NCI-H82 treated with DMSO at 0.1 percent for 48 hours (cell line): ENCODE measurements around the gene AQP4.

Experiments used
- DNase-seq: peaks from one replicate; lab custom pipeline; 2025; ENCODE audit not compliant: unreplicated experiment; lab: John Stamatoyannopoulos, UW

AQP4 gene, protein sequence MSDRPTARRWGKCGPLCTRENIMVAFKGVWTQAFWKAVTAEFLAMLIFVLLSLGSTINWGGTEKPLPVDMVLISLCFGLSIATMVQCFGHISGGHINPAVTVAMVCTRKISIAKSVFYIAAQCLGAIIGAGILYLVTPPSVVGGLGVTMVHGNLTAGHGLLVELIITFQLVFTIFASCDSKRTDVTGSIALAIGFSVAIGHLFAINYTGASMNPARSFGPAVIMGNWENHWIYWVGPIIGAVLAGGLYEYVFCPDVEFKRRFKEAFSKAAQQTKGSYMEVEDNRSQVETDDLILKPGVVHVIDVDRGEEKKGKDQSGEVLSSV

GRCh38 chr18:26865557-26865956 lies at the start of gene AQP4:
Gene AQP4 (minus strand): TSS chr18:26865707. CDS start chr18:26865689, 18 bp downstream.
- no peak for DNase-seq

GRCh38 chr18:26911840-26912239 lies 46.3 kb upstream of the AQP4 start:
- DNase-seq = peak; percentile 5

DNA sequence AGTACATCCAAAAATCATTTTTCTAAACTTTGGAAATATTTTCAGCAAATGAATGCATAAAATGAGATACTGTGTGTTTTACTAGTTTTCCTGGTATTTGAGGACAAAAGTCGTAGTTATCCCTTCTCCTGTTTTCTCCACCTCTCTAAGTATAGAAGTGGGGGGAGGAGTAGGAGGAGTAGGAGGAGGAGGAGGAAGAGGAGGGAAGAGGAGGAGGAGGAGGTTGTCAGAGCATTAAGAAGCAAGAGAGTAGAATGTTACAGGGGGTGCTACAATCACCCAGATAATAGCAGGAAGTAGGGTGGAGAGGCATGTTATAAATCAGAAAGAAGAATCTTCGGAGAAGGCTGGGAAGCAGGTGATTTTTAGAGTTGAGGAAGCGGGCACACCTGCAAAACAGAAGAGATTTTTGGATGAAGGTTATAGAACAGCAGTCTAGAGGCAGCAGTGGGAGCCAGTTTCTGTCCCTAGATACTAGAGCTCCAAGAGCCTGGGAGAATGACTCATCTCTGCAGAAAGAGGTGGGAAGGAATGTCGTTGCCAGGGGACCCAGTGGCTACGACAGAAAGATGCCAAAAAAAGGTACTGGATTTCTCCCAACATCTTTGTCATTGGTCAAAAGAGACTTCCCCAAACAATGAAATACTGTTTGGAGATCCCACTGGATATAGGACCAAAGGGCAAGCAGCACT lies 44.2 kb upstream of the AQP4 start:
- no peak for DNase-seq

GRCh38 chr18:26908906-26909305 lies 43.4 kb upstream of the AQP4 start:
- DNase-seq = no peak

- DNase-seq = no peak
Observed at GRCh38 chr18:26902291-26902690, 36.8 kb upstream of the AQP4 start.

GRCh38 chr18:26901020-26901419 lies 35.5 kb upstream of the AQP4 start:
- no peak for DNase-seq

DNA sequence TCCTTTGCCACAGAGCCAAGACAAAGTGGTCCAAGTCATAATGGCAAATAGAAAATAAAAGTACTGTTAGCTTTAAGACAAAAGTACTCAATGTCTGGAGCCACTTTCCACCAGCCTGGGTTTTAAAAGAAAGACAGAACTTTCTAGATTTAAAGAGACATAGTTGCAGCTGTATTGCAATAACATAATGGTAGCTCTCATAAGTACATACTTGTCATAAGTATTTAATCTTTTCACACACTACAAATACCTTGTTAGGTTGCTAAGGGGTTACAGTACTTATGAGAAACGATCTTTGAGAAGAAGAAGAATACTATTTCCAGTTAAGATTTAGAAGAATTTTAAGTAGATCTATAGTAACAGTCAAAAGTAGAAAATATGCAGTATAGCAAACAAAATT lies 28.9 kb upstream of the AQP4 start:
- no peak for DNase-seq

- no peak for DNase-seq
Observed at GRCh38 chr18:26893996-26894395, 28.5 kb upstream of the AQP4 start.

- no peak for DNase-seq
Observed at GRCh38 chr18:26888259-26888658, 22.8 kb upstream of the AQP4 start.

GRCh38 chr18:26875040-26875654 lies 9.6 kb upstream of the AQP4 start:
- no peak for DNase-seq

DNA sequence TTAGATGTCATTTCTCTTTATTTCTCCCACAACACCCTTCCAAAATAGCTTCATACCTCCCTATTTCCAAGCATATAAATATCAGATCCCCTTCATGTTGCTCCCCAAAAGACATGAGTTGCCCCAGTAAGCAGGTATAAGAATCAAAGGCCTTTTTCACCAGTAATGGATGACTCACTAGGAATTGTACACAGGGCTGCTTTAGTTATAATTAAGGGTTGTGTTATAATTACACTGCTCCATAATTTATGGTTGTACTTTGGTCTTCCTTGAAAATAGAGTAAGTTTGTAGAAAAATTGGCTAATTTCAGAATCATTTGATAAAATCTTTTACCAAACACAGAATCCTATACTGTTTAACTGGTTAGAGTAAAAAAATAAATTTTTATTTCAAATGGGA lies 8.8 kb upstream of the AQP4 start:
- no peak for DNase-seq

- no peak for DNase-seq
Observed at GRCh38 chr18:26869640-26870039, 4.1 kb upstream of the AQP4 start.

- DNase-seq = no peak
Observed at GRCh38 chr18:26868968-26869586, 3.6 kb upstream of the AQP4 start.

DNA sequence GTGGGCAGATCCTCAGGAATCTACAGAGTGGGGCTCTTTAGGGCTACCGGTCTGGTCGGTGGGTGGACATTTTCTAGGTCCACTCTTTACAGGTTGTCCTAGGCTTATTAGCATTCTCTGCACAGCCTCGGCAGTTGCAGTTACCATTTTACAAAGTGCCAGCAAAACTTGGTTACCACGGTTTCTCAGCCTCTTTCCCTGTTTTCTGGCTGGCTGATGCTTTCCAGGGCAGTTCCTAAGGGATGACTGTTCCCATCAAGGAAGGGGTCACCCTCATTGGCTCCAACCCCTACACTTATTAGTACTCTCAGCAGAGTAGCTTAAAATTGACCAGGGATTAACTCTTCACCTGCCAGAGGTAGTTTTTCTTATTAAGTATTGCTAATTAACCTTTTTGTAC lies 2.0 kb upstream of the AQP4 start:
- no peak for DNase-seq

- DNase-seq = no peak
Observed at GRCh38 chr18:26864658-26865057, 849 bp downstream of the AQP4 start.

- DNase-seq = no peak
Observed at GRCh38 chr18:26863921-26864497, 1.5 kb downstream of the AQP4 start.

DNA sequence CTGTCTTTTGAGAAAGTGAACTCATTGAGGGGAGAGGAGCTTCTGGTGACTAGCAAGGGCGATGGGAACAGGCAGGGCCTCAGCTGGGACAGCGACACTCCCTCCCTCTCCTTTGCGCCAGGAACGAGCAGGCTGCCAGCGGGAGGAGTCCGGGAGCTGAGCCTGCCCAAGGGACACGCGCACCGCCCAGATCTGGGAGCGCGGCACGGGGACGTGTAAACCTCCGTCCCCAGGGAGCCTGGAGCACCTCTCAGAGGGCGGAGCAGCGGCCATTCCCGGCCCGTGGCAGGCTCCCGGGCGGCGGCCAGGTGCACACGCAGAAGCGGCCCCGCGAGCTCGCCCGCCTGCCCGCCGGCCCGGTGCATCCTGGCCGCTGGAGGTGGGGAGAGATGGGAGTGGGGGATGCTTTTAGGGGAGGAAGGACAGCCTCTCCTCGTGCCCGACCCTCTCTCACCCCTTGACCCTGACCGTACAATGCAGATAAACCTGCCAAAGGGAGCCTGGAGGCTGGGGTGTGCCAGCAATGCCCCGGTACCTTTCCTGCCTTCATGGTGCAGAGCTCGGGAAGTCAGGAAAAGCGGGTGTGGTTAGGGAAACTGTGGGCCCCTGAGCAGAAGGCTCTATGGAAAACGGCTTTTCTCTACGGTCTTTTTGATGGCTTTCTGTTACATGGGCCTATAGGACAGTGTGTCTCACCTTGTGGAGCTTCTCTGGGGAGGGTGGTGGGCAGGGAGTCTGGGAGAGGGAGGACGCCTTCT lies 2.2 kb downstream of the AQP4 start:
- peak; percentile 20 for DNase-seq

GRCh38 chr18:26862084-26862483 lies 3.4 kb downstream of the AQP4 start:
- DNase-seq = no peak

DNA sequence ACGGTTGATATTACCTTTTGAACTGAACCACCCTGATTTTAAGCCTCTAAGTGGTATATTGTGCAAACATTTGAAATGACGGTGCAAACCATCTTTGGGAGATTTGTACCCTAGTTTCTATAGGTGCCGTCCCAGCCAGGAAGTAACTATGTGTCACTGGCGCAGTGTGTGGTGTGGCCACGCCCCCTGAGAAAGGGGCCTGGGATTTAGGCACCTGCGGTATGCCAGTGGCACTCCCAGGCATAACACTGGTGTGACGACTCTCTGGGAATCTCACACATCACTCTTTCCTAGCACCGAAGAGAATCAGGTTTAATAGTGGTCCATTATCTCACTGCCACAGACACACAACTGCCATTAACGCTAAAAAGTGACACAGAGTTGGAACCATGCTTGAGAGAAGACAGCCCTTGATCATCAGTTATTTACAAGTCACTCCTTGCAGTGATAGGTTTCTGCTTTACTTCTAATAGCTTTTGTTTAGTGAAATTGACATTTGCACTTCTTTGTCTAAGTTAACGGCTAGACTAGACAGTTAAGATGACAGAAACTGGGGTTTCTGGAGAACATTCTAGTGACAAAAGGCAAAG lies 11.1 kb downstream of the AQP4 start:
- no peak for DNase-seq

DNA sequence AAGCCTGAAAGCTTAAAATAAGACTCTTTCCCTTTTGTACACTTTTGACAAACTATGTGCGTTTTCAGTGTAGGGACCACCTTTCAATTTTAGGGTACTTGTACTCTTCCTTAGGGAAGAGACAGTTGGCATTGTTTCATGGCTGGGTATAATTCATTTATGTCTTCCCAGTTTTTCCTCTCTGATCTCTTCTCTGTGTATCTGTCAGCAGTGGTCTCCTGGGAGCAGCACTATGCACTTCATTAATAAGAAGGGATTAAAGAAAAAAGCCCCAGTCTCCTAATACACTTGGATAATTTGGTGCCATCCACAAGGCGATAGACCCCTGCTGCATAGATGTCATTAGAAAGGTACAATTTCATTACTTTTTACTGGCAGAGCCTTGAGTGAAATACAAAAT lies 12.1 kb downstream of the AQP4 start:
- peak; percentile 64 for DNase-seq
